ENCODE results near the gene ANP32B. TPM values are rescaled to one million over a fixed set of nuclear protein-coding genes. Genes with fewer than 3 reads are reported as not detected.
"Not testable (repeated sequence)": the region's sequence is repeated elsewhere in the genome, so short reads cannot be mapped to it uniquely, and the experiment has no call there.

ANP32B gene
- total RNA-seq, 1 donor from 2014 or later: 8.5 TPM

DNA sequence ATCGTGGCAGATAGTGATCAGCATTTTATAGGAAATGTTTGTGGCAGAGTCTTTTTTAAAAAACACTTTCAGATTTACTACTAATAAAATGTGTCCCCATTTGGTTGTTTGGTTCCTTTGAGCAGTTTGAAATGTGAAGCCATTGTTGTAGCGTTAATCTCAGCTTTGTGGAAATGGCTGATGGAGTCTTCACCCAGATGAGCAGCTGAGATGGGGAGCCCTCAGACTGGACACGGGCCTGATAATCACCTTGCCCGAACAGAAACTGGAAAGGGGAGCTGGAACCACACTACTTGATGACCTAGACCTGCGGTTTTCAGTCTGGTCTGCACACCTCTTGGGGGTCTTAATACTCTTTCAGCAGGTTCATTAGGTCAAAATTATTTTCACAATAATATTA is 20.6 kb upstream of the ANP32B start:
- DNase-seq (ENCODE audit: low read depth, low spot score): no peak

DNA sequence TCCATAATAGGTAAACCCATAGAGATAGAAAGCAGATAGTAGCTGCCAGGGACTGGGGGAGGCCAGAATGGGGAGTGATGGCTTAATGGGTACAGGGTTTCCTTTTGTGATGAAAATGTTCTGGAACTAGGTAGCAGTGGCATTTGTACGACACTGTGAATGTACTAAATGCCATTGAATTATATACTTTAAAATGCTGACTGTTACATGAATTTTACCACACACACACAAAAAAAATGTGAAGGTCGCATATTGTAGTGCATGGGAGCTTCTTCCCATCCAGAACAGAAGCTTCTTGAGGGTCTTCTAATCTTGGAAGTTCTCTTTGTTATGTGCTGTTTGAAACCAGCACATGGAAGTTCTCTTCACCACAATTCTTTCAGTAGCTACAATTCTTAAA is 19.9 kb upstream of the ANP32B start:
- no peak for DNase-seq (ENCODE audit: low read depth, low spot score)

DNA sequence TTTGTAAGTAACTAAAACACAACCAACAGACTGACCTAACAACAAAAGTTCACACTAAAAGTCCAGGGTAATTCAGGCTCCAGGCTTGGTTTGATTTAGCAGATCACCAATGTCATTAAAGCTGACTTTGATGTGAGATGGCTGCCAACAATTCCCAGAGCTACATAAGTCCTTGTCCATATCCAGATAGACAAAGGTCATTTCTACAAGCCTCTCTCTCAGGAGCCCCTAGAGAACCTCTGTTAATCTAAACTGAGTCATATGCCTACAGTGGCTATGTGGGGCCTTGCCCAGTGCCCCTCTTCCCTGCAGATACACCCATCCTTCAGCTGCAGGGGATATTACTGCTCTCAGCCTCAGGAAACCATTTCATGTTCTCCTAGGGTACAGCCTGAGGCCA is 18.2 kb upstream of the ANP32B start:
- DNase-seq (ENCODE audit: low read depth, low spot score): no peak

DNA sequence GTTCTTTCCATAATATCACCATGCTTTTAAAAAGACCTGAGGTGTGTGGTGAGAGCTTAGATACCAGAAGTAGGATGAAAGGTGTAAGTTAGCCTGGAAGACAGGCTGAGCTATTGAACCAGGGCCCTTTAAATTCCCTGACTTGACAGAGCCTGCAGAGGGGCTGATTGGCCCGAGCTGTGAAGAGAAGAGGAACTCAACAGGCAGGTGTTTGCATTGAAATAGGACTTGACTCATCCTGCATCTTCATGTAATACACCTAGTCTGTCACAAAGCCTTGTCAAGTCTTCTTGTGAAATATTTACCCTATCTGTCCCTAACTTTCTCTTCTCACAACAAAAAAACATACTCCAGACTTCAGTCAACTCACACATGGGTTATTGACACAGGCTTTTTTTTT is 16.6 kb upstream of the ANP32B start:
- no peak for DNase-seq (ENCODE audit: low read depth, low spot score)

DNA sequence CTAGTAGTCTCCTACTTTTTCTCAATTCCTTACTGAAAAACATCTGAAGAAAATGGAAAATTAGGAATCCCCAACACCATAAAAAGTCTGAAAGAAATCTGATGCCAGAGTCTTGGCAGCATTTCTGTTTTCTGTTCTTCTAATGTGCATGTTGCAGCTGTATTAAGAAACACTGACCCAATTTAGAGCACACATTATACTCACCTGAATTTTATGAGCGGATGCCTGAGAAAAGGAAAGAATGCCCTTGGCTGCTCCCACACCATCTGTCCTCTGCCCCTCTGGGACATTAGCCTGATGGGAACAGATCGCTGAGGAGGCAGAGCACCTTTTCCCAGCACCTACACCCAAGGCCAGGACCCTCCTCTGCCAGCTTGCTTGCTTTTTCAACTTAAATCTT is 14.1 kb upstream of the ANP32B start:
- DNase-seq (ENCODE audit: low read depth, low spot score): no peak

DNA sequence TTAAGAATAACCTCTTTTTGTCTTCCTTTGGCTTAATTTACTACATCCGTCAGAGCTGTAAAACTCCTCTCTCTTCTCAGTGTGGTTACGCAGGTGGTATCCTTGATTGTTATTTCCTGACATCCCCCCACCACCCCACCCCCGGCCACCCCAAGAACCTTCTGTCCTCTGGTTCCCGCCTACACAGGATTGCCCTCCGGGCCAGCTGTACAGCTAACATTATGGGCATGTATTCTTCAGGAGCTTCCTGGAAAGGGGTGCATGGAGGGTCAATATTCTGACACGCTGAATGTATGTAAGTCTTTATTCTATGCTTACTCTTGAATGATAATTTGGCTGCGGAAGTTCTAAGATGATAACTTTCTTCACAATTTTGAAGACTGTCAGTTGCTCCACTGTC is 13.0 kb upstream of the ANP32B start:
- no peak for DNase-seq (ENCODE audit: low read depth, low spot score)

DNA sequence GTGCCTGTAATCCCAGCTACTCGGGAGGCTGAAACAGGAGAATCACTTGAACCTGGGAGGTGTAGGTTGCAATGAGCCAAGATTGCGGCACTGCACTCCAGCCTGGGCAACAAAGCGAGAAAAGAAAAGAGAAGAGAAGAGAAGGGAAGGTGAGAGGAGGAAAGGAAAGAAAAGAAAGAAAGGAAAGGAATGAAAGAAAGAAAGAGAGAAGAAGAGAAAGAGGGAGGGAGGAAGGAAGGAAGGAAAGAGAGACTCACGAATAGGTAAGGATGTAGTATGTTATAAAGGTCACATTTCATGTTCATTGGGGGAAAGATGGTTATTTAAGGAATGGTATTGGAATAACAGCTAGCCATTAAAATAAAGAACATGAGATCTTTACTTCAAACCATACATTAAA is 10.4 kb upstream of the ANP32B start:
- no peak for DNase-seq (ENCODE audit: low read depth, low spot score)

DNA sequence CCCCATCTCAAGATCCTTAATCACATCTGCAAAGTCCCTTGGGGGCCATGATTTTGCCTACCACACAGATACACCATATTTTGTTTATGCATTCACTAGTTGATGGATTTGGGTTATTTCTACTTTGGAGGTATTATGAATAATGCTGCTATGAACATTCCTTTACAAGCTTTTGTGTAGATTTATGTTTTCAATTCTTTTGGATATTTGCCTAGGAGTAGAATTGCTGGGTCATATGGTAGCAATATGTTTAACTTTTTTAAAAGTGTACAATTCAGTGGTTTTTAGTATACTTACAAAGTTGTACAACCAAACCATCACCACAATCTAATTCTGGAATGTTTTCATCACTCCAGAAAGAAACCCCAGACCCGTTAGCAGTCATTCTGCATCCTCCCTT is 7.8 kb upstream of the ANP32B start:
- no peak for DNase-seq (ENCODE audit: low read depth, low spot score)

DNA sequence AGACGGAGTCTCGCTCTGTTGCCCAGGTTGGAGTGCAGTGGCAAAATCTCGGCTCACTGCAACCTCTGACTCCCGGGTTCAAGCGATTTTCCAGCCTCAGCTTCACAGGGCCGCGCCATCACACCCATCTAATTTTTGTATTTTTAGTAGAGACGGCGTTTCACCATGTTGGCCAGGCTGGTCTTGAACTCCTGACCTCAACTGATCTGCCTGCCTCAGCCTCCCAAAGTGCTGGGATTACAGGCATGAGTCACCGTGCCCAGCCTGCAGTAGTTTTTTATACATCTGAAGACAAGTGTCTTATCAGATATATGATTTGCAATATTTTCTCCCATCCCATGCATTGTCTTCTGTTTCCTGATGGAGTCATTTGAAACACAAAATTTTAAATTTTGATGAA is 6.5 kb upstream of the ANP32B start:
- not testable (repeated sequence) for DNase-seq (ENCODE audit: low read depth, low spot score)

DNA sequence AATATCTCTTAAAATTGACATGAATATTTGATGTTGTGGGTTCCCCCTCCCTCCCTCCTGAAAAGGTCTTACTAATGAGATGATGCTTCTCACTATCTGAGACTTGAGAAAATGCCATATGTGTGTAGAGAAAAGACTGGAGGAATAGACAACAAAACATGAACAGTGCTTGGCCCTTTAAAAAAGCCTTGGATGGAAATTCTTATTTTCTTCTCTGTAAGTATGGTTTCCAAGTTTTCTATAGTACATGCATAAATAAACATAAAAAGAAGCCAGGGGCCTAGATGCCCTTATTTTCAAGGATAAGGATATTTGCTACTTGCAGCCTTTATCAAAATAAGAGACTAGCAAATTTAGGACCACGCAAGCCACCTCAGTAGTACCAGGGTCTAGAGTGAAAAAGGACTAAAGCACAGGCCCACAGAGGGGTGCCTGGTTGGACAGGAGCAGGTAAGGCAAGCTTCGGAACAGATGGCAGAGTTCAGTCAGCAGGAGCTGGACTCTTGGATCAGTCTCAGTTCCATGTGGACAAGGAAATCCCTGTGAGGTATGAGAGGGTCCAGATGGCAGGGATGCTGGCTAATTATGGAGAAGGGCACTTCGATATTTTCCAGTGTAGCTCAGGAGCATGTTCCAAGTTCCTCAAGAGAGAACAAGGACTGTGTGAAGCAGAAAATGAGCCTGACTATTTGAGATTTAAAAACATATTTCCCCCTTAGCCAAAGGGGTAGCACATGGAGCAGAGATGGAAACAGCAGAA is 4.6 kb upstream of the ANP32B start:
- no peak for DNase-seq (ENCODE audit: low read depth, low spot score)

DNA sequence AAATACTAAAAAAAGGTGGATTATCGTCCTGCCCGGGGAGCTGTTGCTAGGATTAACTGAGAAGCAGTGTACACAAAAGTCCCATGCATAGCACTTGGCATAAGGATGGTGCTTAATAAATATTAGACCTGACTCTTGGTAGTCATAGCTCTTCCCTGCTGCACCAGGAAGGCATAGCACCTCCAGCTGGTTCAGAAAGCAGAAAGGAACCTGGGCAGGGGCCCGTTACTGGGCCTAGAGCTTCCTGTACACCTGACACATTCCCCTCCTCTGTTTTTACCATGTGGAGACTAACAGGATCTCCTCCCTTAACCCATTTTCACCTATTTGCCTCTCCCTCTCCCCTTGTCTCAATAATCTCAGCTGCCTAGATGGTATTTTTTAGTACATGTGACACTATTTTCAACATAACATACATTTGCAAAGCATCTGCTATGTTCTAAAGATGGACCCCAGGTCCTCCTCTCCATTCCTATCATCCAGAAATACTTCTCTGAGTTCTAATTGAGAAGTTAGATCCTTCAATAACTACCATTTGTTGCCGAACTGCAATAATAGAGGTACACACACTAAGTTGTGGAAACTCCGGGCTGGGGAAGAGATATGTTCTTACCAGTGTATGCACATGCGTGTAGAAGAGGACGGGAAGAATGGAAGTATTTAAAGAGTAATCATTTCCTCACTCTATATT is 3.2 kb upstream of the ANP32B start:
- no peak for DNase-seq (ENCODE audit: low read depth, low spot score)

DNA sequence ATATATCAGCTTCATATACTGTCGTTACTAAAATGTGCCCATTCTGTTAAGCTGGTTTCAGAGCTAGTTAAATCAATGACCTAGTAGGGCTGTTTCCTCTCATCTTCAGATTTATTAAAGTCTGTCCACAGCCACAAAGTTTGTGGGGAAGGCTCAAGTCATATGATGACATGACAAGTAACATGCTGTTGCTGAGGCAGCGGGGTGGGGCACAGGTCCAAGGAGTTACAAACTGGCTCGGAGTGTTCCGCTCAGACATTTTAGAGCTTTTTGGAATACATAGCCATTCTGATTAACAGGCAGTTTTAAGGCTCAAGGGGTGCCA is 2.7 kb upstream of the ANP32B start:
- DNase-seq (ENCODE audit: low read depth, low spot score): no peak

DNA sequence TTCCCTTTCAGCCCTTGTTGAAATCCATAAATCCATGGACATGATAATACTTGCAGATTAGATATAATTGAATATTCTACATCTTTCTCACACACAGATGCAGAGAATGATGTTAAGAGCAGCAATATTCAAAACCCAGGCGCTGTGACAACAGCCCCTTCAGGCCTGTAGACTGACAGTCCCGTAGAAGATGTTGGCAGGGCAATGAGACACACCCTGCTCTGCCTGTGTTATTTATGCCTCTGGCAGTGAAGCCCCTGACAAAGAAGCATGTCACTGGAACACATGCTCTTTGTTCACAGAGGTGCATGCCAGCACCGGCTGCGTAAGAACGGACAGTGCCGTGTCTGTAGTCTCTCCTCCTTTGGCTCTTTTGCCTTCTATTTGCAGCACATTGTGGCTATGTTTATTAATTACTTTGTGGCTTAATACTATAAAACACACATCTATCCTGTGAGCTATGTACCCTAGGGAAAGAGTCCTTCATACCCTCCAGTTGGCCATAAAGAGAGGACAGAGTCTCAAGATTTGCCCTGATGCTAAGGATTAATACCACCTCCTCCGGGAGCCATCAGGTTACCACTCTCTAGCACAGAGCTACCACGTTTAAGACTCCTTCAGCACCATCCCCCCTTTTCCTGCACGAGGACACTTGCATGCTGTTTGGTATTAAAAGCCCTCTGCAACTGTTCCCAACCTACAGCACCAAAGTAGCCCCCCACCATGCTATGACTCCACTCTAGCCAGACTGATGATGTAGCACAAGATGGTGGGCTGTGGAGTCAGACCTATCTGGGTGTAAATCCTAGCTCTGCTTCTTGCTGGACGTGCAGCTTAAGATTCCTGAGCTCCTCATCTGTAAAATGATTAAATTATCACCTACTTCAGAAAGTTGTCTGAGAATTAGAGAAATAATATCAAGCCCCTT is 2.0 kb upstream of the ANP32B start:
- DNase-seq (ENCODE audit: low read depth, low spot score): no peak

DNA sequence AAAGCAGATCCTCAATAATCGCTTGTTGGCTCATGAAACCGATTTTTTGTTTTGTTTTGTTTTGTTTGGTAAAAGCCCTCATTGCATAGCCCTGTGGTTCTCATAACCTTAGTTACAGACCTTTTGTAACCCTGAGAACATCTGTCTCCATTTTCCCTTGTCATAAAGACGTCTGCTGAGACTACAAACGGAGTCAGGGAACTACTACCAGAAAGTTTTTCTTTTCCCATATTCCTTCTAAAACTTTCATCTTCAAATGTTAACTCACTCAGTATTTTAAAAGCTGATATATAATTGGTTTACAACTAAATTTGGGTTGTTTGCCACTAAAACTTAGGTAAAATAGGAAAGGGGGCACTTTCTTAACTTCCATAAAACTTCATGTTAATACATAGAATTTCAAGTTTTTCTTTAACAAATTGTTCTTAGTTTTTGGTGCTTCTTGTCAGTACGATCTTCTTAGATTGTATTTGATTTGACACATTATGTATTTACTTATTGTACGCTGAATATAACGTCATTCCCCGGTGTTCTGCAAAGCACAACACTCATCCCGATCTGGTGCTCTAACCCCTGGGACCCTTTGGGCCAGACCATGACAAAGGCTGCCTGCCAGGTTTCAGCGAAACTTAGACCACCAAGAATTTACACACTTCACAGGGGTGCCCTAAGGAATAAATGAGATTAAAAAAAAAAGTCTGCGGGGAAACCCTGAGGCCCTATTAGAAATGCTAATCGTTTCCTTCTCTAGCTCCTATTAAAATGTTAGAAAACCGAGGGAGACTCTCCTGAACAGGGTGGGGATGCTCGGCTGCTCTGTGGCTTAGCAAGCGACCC is 1.1 kb upstream of the ANP32B start:
- no peak for DNase-seq (ENCODE audit: low read depth, low spot score)

DNA sequence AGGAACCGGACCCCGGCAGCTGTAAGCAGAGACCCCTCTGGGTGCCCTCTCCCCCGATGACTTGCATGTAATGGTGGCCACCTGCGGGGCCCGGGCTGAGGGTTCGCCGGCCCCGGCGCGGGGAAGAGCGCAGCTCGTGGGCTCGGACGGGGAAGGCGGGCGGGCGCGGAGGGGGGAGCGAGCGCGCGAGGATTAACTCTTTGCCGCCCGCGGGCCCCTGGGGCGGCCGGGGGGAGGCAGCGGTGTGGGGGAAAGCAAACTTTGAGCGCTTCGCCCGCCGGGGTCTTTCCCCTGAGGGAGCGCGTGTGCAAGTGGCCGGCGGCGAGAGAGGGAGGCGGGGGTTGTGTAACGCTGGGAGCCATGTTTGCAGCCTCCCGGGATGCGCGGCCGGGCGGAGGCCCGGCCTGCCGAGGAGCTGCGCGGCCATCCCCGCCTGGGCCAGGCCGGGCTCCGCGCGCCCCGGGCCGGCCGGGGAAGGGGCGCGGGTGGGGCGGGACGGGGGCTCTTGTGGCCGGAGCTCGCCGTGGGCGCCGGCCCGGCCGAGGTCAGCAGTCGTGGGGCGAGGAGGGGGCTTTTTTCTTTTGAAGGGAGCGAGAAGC is 547 bp downstream of the ANP32B start:
- DNase-seq (ENCODE audit: low read depth, low spot score): no peak

DNA sequence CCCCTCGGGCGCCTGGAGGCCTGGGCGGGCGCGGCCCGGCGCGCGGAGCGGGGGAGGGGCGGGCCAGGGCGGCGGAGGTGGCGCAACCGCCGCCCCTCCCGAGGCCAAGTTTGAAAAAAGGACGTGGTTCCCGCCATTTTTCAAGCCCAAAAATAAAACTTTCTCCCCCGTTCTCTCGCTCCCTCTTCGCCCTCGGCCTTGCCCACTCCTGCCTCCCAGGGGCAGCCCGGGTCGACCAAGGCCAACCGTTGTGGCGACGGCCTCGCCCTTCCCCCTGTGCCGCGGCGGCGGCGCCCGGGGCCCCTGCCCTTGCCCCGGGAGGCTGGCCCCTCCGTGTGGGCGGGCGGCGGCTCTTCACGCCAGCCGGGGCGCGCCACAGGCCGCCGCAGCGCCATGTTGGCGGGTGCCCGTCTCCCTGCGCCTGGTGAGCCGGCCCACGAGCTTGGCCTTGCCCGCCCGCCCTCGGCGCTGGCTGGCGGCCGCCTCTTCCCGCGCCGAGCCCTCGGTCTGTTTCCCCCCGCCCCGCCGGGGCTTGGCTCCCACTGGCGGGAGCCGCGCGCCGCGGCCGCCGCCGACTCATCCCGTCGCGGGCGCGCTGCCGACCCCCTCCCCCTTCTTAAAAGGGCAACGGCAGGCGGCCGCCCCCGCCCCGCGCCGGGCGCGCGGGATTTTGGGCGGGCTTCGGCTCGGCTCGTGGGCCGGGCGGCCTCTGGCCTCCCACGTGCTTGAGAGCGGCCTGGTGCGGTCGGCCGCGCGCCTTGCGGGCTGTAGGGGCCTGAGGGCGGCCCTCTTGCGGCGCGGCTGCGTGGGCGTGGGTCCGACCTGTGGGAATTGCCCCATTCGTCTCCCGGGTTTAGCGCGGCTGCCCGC is 1.3 kb downstream of the ANP32B start:
- peak; percentile 24 for DNase-seq (ENCODE audit: low read depth, low spot score)

DNA sequence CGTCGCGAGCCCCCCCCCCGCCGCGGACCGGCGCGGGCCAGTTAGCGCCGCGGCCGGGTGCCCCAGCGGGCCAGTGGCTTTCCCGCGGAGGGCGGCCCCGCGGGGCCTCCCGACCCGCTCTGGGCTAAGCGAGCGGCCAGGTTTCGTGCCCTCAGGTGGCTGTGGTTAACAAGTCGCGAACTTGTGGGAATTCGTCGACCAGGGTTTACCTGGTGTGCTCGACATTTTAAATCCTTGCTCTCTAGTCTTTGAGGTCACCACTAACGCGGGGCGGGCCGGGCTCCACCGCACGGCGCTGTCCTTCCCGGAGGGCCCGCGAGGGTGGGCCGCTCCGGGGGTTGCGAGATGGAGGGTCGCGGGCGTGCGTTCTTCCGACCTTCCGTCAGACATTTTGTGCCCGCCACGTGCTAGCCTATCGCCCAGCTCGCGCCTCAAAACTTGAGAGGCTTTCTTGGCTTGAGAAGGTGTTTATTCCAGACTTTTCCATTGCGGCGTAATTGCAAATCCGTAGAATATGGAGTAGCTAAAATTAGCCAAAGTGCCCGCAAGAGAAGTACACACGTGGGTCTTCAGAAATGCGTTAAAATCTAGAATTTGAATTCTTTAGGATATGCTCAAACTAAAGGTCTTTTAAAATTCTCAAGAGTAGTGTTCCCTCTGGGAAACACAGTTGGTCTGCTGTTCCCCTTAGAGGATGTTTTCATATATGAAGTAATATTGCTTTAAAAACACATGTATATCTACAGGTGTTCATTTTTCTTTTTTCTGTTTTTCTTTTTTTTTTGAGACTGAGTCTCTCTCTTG is 2.1 kb downstream of the ANP32B start:
- DNase-seq (ENCODE audit: low read depth, low spot score): no peak

DNA sequence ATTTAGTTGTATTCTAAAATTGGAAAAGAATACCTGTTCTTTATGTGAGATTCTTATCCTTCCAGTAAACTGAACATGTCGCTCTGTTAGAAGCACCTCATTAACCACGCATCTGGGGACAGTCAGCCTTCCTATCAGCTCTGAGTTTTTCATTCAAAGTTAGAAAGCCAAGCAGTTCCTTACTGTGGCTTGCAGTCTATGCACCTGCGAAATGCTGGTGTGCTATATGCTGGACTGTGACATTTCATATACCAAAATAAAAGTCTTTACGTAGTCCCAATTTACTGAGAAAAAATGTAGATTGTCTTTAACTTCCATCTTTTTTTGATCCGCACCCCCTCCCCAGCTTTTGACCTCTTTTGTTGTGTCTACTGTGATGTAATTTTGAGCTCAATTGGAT is 4.3 kb downstream of the ANP32B start:
- DNase-seq (ENCODE audit: low read depth, low spot score): no peak

DNA sequence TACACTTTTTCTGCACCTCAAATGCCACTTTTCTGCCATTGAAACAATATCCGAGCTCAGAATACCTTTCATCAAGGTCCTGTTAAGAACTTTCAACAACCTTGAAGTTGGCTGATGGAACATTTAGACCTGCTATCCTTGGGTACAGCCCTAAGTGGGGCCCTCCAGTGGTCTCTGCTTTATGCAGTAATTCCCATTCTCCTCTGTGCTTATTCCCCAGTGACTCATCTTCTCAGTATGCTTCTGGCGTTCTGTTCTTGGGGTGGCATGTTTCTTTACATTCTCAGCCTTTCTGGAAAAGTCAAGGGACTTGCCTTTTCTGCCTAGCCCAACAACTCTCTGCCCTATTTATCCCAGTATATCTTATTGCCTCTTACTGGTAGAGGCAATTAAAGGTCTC is 7.1 kb downstream of the ANP32B start:
- DNase-seq (ENCODE audit: low read depth, low spot score): no peak

Data from pulmonary artery endothelial cell (primary cell).